ENCODE data around the gene RAB9B.

- TF ChIP-seq EZH2 (IDR thresholded peaks at IDR 0.05; ENCODE audit: borderline replicate concordance) (no peak), CTCF (IDR thresholded peaks at IDR 0.05; ENCODE audit: poor library complexity) (no peak)
Measured at GRCh38 chrX:103877571-103877970, 45.5 kb upstream of the RAB9B start.

Data from hepatocyte (in vitro differentiated cells).